Measurements from ENCODE around the gene CDK5. TPM values are rescaled to one million over a fixed set of nuclear protein-coding genes. Genes with fewer than 3 reads are reported as not detected.

CDK5 gene
- total and polyA plus RNA-seq, 2 of the 13 experiments (the other 11 are each of a cell fraction or from before 2014, with no cell fraction given) = 16.4 to 21.3 TPM

DNA sequence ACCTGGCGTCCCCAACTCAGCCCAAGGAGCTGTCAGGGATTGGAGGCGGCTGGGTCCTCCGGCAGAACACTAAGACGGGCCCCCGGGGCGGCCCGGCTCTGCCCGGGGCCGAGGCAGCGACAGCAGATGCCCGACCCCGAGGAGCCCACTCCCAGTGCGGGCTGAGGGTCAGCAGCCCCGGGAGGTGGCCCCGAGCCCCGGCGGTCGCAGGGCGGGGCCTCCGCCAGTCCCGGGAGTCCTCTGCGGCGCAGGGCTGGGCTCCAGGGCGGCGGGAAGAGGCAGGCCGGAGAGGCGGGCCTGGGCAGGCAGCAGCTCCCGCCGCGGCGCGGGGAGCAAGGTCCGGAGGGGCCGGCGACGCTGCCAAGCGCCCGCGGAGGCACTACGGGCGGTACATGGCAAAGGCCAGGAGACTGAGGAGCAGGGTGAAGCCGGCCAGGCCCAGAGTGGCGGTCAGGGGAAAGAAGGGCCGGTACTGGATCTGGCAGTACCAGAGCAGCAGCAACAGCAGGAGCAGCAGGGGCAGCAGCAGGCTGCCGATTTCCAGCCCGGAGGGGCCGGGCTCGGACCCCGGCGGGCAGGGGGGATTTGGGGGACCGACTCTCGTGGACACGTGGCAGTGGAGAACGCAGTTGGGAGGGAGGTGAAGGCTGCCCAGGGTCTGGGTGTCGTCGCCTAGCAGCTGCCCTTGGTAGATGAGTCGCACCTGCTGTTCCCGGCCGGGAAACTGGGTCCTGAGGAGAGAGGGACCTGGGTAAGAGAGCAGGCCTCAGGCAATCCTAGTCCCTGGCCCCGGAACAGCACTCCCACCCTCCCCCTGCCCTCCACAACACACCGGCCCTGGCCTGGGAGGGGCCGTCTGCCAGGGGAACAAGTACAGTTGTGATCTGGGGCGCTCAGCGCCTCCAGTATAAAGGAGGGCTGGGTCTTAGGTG, 23.7 kb upstream of the CDK5 start (continued):
- TF ChIP-seq SMYD3 (CRISPR knock-in tag; IDR thresholded peaks at IDR 0.05) (no peak), SMARCC2 (IDR thresholded peaks at IDR 0.05) (no peak), ZFP41 (CRISPR knock-in tag; IDR thresholded peaks at IDR 0.05; ENCODE audit: borderline replicate concordance) (no peak), SCMH1 (CRISPR knock-in tag; IDR thresholded peaks at IDR 0.05; ENCODE audit: borderline replicate concordance) (no peak), ZNF430 (CRISPR knock-in tag; IDR thresholded peaks at IDR 0.05) (0 out of 2 replicates have a peak, but pooled peaks have one; percentile 5)
- TF ChIP-seq, protein P1, sequence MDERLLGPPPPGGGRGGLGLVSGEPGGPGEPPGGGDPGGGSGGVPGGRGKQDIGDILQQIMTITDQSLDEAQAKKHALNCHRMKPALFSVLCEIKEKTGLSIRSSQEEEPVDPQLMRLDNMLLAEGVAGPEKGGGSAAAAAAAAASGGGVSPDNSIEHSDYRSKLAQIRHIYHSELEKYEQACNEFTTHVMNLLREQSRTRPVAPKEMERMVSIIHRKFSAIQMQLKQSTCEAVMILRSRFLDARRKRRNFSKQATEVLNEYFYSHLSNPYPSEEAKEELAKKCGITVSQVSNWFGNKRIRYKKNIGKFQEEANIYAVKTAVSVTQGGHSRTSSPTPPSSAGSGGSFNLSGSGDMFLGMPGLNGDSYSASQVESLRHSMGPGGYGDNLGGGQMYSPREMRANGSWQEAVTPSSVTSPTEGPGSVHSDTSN (CRISPR knock-in tag; IDR thresholded peaks at IDR 0.05) = no peak

DNA sequence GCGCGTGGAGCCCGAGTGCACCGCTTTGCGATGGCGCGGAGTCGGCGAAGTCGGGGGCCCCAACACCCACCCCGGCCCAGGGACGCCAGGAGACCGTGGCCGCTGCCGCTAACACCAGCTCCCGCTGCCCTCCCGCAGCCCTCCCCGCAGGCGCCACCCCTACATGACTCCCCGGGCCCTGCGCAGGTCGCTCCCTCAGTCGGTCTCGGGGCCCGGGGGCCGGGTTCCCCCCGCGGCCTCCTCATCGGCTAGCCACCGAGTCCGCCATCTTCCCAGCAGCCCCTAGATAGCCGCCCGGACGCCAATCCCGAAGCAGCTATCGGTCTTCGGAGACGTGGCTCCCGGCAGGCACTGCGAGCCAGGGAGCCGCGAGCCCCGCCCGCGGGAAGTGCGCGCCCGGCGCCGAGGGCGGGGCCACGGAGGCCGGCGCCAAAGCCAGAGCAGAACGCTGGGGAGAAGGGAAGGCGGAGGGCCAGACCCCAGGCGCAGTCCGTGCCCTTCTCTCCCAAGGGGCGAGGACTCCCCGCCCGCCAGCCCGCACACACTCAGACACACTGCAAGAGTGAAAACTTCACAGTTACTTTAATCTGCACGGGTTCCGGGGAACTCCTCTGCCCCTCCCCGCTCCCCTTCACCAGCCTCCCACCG, 22.9 kb upstream of the CDK5 start, which contains the start of gene FASTK:
FASTK (minus strand) TSS at position 288 of the 648 bp plus-strand sequence; CDS start at position 245, 43 bp downstream.
- H3K36me3 ChIP-seq (replicated peaks in 1 of 2; ENCODE audit: control insufficient read depth in 1 of 2, insufficient read depth in 2 of 2, low read length in 2 of 2) = peaks cover 4 to 6% of the 10 kb centered on the region in 2 experiments; a peak in 3 of 5 replicates
- 0% methylated on average over 2 of the region's 66 CpGs for WGBS (ENCODE audit: low lambda C conversion rate)
- H3K9me3 ChIP-seq (ENCODE audit: low read length) = no peaks in the 10 kb centered on the region
- intact Hi-C loops (cut with micrococcal nuclease; ENCODE audit: unreplicated experiment) (loop anchor here (1.0 to 10.0 kb wide), 2 partner anchors 18 to 164 kb away; partner anchors contain the start of gene SMARCD3), in situ Hi-C loops (cut with HindIII; ENCODE audit: extremely low pct_ligation_motif_present, low pct_unique_long_range_greater_than_20kb) (no loop called here)
- no peaks in the 10 kb centered on the region; a peak in 1 of 5 replicates for H3K27me3 ChIP-seq (ENCODE audit: control insufficient read depth in 1 of 2, insufficient read depth in 2 of 2, low read length in 2 of 2)
- no peaks in the 10 kb centered on the region for H4K20me1 ChIP-seq (ENCODE audit: insufficient read depth, low read length)
- FAIRE-seq (peak; percentile 39), ATAC-seq (peak; percentile 72), DNase-seq (ENCODE audit: low spot score) (peak; percentile 77)
- POLR2A ChIA-PET = interaction anchor here (1.0 to 3.8 kb wide), 10 partner anchors 8 to 152 kb away, joined by 3 to 144 read pairs (median 6); partner anchors contain the start of genes ABCB8, ABCF2, CHPF2 and SLC4A2
- peaks cover 45% of the 10 kb centered on the region for H3K4me1 ChIP-seq (ENCODE audit: insufficient read depth, low read length)
- peaks cover 33% of the 10 kb centered on the region for H3K79me2 ChIP-seq (ENCODE audit: insufficient read depth, low read length)
- H3K4me3 ChIP-seq (replicated peaks in 1 of 3; ENCODE audit: insufficient read depth in 1 of 3, low read depth in 2 of 3, low read length in 3 of 3) = peak within 1 kb of the TSS; percentile 85 to 96 (median 88)
- CTCF ChIA-PET (ENCODE audit: low intra/inter-chr PET ratio, low total read pairs) = interaction anchor here (1.1 kb wide), 1 partner anchor 53 kb away, joined by 3 read pairs; no protein-coding TSS in a partner anchor
- H3K27ac ChIP-seq (ENCODE audit: extremely low read length, insufficient read depth, low read length) = peak within 1 kb of the TSS; percentile 85
- TSS peak; percentile 65 for BruUV-seq (replicated peaks)
- peak within 1 kb of the TSS; percentile 99 for H3K4me2 ChIP-seq (ENCODE audit: low read depth, low read length)
- H3K9ac ChIP-seq (ENCODE audit: insufficient read depth, low read depth, low read length) = peak within 1 kb of the TSS; percentile 100
- H2AFZ ChIP-seq (ENCODE audit: low read length) = no peak within 1 kb of the TSS
- TF ChIP-seq ZFP62 (CRISPR knock-in tag; IDR thresholded peaks at IDR 0.05) (0 out of 2 replicates have a peak, but pooled peaks have one; percentile 40), ZNF660 (CRISPR knock-in tag; IDR thresholded peaks at IDR 0.05; ENCODE audit: borderline replicate concordance, low read depth) (no peak), ATM (IDR thresholded peaks at IDR 0.05; ENCODE audit: borderline replicate concordance) (no peak), GTF2F1 (IDR thresholded peaks at IDR 0.05; ENCODE audit: low read length) (0 out of 2 replicates have a peak, but pooled peaks have one; percentile 64), HNRNPUL1 (IDR thresholded peaks at IDR 0.05; ENCODE audit: low read depth, low read length) (0 out of 2 replicates have a peak, but pooled peaks have one; percentile 36), ZSCAN31 (CRISPR knock-in tag; IDR thresholded peaks at IDR 0.05; ENCODE audit: low read depth) (peak; percentile 42; the same call in 1 of the 2 replicates), NBN (conservative IDR thresholded peaks at IDR 0.05) (no peak), TCF7 (IDR thresholded peaks at IDR 0.05; ENCODE audit: low read depth) (no peak), HNRNPL (IDR thresholded peaks at IDR 0.05; ENCODE audit: low read depth, low read length) (no peak), SIN3B (IDR thresholded peaks at IDR 0.05; ENCODE audit: low read length) (peak; percentile 56; the same call in 1 of the 2 replicates), KLF15 (CRISPR knock-in tag; IDR thresholded peaks at IDR 0.05; ENCODE audit: borderline replicate concordance) (no peak), ZNF615 (CRISPR knock-in tag; IDR thresholded peaks at IDR 0.05; ENCODE audit: borderline replicate concordance) (no peak), ARNT2 (CRISPR knock-in tag; IDR thresholded peaks at IDR 0.05; ENCODE audit: low read depth) (peak; percentile 79; the same call in 1 of the 2 replicates)
- TF ChIP-seq, protein P2, sequence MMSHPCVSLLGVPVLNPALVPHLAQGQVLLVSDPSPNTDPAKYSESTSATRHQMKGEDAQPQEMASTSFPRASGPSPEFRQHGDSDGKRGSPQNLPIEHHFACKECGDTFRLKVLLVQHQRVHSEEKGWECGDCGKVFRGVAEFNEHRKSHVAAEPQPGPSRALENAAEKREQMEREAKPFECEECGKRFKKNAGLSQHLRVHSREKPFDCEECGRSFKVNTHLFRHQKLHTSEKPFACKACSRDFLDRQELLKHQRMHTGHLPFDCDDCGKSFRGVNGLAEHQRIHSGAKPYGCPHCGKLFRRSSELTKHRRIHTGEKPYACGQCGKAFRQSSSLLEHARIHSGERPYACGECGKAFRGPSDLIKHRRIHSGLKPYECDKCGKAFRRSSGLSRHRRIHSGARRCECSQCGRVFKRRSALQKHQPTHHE (CRISPR knock-in tag; IDR thresholded peaks at IDR 0.05; ENCODE audit: borderline replicate concordance) = peak; percentile 57; the same call in 1 of the 2 replicates

All from HepG2 (cell line).